ENCODE measurements around the gene CEP72.
"Not testable (repeated sequence)": the region's sequence is repeated elsewhere in the genome, so short reads cannot be mapped to it uniquely, and the experiment has no call there.

Gene CEP72

GRCh38 chr5:620152-620551, 8.0 kb downstream of the CEP72 start:
- no peak for DNase-seq

- DNase-seq: no peak
Observed at GRCh38 chr5:620586-621180, 8.5 kb downstream of the CEP72 start.

DNA sequence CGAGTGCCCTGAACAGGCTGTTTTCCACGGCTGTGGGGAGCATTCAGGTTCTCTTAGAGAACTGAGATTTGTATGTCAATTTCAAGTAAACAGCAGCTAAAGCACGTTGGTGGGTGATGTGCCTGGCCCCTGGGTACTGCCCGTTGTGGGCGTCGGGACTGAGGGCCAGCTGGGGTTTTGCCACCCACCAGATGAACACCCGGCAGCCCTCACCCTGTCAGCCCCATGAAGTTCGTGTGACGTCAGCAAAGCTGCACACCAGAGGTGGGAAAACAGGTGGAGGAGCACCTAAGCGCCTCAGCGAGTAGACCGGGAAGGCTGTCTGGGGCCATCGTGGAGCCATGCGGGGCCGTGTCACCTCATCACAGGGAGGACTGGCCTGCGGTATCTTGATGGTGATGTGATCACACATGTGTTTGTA, 9.2 kb downstream of the CEP72 start:
- DNase-seq: no peak

DNA sequence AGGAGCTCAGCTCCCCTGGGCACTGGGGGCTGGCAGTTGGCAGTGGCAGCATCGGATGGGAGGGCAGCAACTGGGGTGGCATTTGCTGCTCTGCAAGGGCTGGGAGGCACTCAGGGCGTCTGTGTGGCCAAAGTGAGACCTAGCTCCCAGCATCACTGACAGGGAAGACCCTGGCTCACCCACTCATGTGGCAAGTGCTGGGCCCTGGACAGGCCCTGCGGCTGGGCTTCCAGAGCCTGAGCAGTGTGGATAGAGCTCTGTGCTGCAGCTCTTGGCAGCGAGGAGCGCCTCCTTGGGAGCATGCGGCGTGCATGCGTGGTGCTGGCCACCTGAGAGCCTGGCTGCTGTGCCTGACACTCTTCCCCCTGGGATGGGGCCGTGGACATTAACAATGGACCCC, 10.2 kb downstream of the CEP72 start:
- DNase-seq: no peak

DNA sequence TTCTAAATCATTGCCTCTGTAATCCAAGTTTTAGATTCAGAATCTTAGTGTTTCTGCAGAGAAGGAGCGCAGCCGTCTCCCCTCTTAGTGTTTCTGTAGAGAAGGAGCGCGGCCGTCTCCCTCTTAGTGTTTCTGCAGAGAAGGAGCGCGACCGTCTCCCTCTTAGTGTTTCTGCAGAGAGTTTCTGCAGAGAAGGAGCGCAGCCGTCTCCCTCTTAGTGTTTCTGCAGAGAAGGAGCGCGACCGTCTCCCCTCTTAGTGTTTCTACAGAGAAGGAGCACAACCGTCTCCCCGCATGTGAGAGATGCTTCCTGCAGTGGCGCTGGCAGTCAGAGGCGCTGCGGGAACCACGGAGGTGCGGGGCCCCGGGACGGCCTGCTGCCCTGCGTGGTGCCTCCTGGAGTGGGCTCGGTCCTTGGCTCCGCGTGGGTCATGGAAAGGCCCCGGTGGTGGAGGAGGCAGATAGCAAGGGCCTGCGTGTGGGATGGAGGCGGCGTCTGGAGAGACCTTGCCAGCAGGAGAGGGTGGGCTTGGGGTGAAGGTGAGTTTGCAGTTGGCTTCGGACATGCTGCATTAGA, 10.9 kb downstream of the CEP72 start:
- no peak for DNase-seq

DNA sequence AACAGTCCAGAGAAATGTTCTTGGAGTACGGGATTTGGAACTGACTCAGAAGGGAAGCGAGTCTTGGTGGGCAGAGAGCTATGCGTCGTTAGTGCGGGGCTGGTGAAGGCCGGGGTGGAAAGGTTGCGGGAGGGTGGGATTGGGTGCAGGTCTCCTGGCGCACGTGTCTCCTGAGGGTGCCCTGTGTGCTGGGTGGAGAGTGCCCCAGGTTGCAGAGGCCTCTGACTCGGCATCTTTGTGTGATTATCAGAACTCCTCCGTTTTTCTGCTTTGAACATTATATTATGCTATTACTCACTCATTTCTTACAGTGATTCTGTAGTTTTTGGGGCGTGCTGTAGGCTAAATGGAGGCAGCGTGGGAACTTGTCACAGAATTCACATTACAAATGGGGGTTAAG, 11.4 kb downstream of the CEP72 start:
- DNase-seq: no peak

DNA sequence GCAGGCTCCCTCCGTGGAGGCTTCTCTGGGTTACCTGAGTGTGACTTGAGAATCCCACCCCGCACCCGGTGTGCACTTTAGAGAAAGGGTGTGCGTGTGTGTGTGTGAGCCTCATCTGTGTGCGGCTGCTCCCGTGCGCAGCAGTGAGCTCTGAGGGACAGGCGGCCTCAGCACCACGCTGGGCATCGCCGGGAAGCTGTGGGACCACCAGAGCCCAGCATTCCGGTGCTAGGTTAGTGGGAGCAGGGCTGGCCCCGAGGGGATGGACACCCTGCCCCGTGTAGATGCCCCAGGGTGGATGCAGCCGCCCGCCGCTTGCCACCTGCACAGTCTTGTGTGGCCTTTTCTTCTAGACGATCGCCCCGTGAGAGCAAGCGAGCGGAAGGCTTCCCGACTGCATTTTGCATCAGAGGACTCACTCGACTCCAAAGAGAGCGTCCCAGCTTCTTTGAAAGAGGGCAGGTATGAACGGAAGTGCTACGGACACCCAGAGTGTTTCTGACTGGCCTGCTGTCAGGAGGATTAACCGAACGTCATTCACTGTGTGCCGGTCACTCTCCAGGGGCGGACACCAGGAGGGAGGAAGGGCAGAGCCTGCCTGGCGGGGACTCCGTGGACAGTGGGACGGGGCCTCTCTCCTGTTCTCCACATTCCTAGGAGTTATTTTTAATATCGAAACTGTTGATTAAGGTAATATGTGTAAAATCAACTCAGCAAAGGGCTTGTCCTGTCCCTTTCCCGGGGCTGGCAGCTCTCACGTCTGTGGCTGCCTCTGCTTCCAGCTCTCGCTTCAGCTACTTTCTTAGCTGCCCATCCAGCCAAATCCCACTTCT, 12.2 kb downstream of the CEP72 start:
- DNase-seq: no peak

DNA sequence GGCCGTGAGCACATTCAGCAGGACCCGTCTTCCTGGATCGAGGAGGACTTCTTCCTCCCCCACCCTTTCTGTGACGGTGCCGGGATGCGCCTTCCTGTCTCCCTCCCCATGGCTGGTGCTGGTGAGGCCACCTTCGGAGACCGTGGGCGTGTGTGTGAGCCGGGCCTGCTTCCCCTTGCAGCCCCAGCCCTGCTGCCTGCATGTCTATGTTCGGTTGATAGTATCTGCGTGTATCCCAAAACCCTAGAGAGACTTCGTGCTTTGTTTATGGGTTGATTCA, 12.8 kb downstream of the CEP72 start:
- no peak for DNase-seq

- DNase-seq: no peak
Observed at GRCh38 chr5:625516-625915, 13.4 kb downstream of the CEP72 start.

DNA sequence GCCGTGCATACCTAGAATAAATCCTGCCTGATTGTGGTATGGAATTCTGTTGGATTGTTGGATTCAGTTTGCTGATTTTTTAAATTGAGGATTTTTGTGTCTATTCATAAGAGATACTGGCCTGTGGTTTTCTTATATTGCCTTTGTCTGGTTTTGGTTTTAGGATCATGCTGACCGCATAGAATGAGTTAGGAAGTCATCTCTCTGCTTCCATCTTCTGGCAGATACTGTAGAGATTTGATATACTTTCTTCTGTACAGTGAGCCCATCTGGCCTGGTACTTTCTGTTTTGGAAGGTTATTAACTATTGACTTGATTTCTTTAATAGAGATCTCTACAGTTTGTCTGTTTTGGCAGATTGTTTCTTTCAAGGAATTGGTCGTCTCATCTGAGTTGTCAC, 14.7 kb downstream of the CEP72 start:
- DNase-seq: no peak

- no peak for DNase-seq
Observed at GRCh38 chr5:627840-628239, 15.7 kb downstream of the CEP72 start.

- not testable (repeated sequence) for DNase-seq
Observed at GRCh38 chr5:628351-629205, 16.4 kb downstream of the CEP72 start.

DNA sequence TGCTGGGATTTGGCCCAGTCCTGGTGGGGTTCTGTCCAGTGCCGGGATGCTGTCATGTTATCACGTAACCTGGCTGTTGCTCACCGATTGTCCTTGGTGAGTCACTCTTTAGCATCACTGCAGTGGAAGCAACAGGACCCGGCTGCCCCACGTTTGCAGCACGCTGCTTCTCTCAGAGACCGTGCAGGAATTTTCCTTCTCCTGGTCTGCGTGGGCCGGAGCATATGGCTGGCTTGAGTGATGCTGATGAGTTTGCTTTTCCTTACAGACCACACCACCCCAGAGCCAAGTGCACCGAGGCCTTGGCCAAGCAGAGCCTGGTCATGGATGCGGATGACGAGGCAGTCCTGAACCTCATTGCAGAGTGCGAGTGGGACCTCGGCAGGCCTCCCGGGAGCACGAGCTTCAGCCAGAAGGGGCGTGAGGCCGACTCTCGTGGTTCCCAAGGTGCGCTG, 21.4 kb downstream of the CEP72 start:
- no peak for DNase-seq

GRCh38 chr5:634191-634590, 22.1 kb downstream of the CEP72 start:
- DNase-seq: no peak

- DNase-seq: no peak
Observed at GRCh38 chr5:635306-636055, 23.3 kb downstream of the CEP72 start.

DNA sequence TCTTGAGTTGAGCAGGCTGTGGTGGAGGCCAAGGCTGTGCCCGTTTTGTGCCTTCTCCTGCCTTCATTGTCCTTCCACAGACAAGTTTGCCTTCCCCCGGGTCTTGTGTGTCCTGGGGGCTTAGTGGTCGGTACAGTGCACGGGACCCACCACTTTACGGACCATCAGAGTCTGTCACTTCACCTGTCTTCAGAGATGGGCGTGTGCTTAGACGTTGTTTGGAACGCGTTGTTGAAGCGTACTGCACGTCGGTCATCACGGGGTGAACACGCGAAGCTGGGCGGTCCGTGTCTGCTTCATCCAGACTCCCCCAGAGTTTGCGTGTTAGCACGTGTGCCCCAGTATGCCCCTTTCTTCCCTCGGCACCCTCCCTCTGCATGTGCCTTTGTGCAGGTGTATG, 24.8 kb downstream of the CEP72 start:
- DNase-seq: no peak

DNA sequence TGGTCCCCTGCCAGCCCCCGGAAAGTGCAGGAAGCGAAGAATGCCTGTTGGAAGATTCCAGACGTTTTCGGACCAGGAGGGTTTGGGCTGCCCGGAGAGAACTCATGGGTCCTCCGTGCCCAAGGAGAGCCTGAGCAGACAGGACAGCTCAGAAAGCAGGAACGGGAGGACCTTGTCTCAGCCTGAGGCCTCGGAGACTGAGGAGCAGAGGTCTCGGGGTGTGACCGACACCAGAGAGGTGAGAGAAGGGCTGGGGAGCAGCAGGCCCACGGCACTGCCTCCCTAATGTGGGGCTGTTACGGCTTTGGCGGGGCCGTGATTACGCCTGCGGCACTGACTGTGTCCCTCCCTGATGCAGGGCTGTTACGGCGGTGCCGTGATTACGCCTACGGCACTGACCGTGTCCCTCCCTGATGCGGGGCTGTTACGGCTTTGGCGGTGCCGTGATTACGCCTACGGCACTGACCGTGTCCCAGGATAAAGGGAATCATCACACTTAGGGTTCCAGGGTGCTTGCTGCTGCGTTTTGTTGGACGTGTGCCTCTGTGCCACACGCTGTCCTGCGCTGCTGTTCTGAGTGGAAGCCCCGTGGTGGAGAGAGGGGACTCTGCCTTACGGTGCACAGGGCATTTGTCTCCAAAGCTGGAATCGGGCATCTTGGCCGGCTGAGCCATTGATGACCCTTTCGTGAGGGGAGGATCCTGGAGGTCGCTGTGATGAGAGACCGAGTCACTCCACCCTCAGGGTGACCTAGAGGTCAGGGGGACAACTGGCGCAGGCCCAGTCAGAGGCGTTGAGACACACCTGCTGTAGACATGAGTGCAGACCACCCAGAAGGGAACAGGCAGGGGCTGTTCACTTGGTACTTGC, 25.7 kb downstream of the CEP72 start:
- DNase-seq: no peak

- DNase-seq: no peak
Observed at GRCh38 chr5:638501-639252, 26.5 kb downstream of the CEP72 start.

DNA sequence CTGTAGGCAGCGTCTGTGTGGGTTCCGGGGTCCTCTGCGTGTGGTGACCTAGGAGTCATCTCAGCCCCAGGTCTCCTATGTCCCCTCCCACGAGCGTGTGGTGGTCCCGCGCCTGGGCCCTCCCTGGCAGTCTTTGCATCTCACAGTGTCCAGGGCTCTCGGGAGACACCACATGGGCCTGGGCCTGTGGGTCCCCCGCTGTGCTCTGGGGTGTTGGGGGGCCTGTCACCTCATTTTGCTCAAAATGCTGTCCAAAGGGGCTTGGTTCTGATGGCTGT, 27.1 kb downstream of the CEP72 start:
- no peak for DNase-seq

GRCh38 chr5:639584-640213, 27.6 kb downstream of the CEP72 start:
- no peak for DNase-seq
